ENCODE results near the gene OR2D2. TPM values are rescaled to one million over a fixed set of nuclear protein-coding genes. Genes with fewer than 3 reads are reported as not detected.
"Not testable (repeated sequence)": the region's sequence is repeated elsewhere in the genome, so short reads cannot be mapped to it uniquely, and the experiment has no call there.

OR2D2 gene
- total RNA-seq, 4 donors from 2014 or later = 1.1 TPM; not detected in 3

DNA sequence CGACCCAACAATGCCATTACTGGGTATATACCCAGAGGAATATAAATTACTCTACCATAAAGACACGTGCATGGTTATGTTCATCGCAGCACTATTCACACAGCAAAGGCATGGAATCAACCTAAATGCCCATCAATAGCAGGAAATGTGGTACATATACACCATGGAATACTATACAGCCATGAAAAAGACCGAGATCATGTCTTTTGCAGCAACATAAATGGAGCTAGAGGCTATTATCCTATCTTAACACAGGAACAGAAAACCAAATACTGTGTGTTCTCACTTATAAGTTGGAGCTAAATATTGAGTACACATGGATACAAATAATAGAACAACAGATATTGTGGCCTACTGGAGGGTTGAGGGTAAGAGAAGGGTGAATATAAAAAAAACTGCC is 3.5 kb downstream of the OR2D2 start:
- TF ChIP-seq, protein P1, sequence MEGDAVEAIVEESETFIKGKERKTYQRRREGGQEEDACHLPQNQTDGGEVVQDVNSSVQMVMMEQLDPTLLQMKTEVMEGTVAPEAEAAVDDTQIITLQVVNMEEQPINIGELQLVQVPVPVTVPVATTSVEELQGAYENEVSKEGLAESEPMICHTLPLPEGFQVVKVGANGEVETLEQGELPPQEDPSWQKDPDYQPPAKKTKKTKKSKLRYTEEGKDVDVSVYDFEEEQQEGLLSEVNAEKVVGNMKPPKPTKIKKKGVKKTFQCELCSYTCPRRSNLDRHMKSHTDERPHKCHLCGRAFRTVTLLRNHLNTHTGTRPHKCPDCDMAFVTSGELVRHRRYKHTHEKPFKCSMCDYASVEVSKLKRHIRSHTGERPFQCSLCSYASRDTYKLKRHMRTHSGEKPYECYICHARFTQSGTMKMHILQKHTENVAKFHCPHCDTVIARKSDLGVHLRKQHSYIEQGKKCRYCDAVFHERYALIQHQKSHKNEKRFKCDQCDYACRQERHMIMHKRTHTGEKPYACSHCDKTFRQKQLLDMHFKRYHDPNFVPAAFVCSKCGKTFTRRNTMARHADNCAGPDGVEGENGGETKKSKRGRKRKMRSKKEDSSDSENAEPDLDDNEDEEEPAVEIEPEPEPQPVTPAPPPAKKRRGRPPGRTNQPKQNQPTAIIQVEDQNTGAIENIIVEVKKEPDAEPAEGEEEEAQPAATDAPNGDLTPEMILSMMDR (IDR thresholded peaks at IDR 0.05) = no peak
- ATAC-seq (ENCODE audit: low FRiP score) = no peak

DNA sequence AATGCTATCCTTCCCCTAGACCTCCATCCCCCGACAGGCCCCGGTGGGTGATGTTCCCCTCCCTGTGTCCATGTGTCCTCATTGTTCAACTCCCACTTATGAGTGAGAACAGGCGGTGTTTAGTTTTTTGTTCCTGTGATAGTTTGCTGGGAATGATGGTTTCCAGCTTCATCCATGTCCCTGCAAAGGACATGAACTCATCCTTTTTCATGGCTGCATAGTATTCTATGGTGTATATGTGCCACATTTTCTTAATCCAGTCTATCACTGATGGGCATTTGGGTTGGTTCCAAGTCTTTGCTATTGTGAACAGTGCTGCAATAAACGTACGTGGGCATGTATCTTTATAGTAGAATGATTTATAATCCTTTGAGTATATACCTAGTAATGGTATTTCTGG is 4.6 kb downstream of the OR2D2 start:
- ATAC-seq (ENCODE audit: low FRiP score); DNase-seq (ENCODE audit: low spot score): not testable (repeated sequence)

More for the DNA sequence above, 3.5 kb downstream of the OR2D2 start:
- DNase-seq (ENCODE audit: low spot score) = no peak

DNA sequence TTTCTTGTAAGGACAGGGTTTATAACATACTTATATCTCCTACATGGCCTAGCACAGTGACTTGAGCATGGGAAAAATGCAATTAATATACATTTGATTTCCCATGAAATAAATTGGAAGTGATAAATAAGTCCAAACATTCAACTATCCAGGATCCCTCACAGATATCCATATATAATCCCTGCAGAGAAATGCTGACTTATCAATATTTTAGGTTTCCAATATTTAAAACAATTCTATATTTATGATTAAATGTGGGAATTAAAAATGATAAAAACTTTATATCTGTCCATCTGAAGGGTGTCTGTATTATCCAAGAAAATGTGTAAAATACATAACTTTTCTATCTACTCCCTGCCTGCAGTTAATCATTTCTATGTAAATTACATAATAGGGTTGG is 9.5 kb downstream of the OR2D2 start:
- DNase-seq (ENCODE audit: low spot score) (no peak), ATAC-seq (ENCODE audit: low FRiP score) (no peak)
- TF ChIP-seq, protein P1 (IDR thresholded peaks at IDR 0.05) = no peak

DNA sequence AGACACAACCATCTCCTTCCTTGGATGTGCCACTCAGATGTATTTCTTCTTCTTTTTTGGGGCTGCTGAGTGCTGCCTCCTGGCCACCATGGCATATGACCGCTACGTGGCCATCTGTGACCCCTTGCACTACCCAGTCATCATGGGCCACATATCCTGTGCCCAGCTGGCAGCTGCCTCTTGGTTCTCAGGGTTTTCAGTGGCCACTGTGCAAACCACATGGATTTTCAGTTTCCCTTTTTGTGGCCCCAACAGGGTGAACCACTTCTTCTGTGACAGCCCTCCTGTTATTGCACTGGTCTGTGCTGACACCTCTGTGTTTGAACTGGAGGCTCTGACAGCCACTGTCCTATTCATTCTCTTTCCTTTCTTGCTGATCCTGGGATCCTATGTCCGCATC is 15.4 kb downstream of the OR2D2 start:
- TF ChIP-seq, protein P1 (IDR thresholded peaks at IDR 0.05) = no peak
- no peak for DNase-seq (ENCODE audit: low spot score)
- no peak for ATAC-seq (ENCODE audit: low FRiP score)

DNA sequence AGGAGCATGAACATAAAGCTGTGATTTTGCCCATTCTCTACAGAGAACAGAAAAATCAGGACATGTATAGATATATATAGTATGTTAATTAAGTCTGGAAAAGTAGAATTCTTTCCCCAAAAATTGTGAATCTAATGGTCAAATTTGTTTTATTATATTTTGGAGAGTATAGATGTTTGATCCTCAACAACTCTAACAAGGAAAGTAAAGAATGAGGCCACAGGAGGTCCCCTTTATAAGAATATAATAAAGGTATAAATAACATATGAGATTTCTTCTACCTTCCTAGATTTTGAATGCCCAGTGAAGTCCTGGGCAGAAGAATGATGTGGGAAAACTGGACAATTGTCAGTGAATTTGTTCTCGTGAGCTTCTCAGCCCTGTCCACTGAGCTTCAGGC is 16.0 kb downstream of the OR2D2 start, which contains the start of gene OR10A4:
Gene OR10A4 (plus strand): TSS at position 301 of the 400 bp plus-strand sequence. CDS start 23 bp downstream, at position 324.
- DNase-seq (ENCODE audit: low spot score) (no peak), ATAC-seq (ENCODE audit: low FRiP score) (no peak)
- TF ChIP-seq, protein P1 (IDR thresholded peaks at IDR 0.05) = no peak

DNA sequence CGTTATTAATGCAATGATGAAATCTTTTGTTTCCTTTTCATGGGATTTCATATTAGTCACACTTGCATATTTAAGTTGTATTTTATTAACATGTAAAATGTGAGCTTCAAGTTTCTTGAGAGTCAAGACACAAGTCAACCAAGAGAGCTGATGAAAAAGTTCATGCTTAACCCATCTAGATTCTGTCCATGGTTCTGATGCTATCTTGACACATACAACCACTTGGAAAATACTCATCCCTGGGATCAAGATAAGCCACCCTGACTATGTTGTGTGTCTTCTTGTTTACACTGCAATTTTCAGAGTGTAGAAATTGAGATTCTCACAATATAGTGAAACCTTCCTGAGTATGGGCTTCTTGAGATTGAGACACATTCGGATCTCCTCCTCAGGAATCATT is 16.5 kb downstream of the OR2D2 start:
- DNase-seq (ENCODE audit: low spot score) (no peak), ATAC-seq (ENCODE audit: low FRiP score) (no peak)
- TF ChIP-seq, protein P1 (IDR thresholded peaks at IDR 0.05) = no peak

DNA sequence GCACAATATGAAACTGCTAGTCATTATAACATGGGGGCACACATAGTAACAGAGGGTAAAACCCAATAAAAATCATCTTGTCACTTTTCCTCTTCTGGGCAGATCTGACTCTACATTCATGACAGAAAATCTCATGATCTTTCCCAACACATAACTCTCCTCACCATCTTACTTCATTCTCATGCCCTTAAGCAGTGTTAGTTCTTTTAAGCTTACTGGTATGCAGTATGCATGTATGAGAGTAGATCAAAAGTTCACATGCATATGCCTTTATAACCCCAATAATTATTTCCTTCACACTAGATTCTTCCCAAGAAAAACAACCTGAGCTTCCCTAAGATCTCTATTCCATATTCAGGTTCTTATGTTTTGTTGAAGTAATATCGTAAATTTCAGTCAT is 21.0 kb downstream of the OR2D2 start:
- ATAC-seq (ENCODE audit: low FRiP score) (no peak), DNase-seq (ENCODE audit: low spot score) (no peak)
- TF ChIP-seq, protein P1 (IDR thresholded peaks at IDR 0.05) = no peak

DNA sequence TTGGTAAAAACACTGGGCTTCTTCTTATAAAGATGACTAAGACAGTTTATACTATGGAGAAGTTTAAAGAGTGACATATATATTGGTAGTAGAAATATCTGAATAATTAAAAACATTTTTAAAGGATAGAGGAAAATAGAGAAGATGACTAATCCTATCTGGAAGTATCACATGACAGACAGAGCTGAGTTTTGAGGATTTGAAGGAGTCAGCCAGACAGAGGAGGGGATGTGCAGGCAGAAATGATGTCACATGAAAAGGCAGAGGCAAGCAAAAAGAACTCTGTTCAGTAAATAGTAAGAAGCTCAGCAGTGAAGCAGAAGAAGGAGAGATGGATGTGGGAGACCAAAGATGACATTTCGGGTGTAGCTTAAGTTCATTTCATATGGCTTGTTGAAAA is 27.9 kb downstream of the OR2D2 start:
- no peak for DNase-seq (ENCODE audit: low spot score)
- TF ChIP-seq, protein P1 (IDR thresholded peaks at IDR 0.05) = no peak
- ATAC-seq (ENCODE audit: low FRiP score) = no peak
